Measurements from ENCODE around the gene ATL1. TPM values are rescaled to one million over a fixed set of nuclear protein-coding genes. Genes with fewer than 3 reads are reported as not detected.

ATL1 gene
- total RNA-seq, 1 donor, result 6.9 TPM

GRCh38 chr14:50575769-50576168 lies 15.8 kb downstream of the ATL1 start:
- DNase-seq (ENCODE audit: low read depth), result no peak
- TF ChIP-seq CTCF (IDR thresholded peaks at IDR 0.05; ENCODE audit: insufficient read depth, low read depth, low read length), result no peak
- no peak overlapping the region for H3K4me3 ChIP-seq (ENCODE audit: low read depth, low read length)

GRCh38 chr14:50577982-50578381 lies 18.0 kb downstream of the ATL1 start:
- H3K4me3 ChIP-seq (ENCODE audit: low read depth, low read length), result no peak overlapping the region
- no peak for DNase-seq (ENCODE audit: low read depth)
- no peak for TF ChIP-seq CTCF (IDR thresholded peaks at IDR 0.05; ENCODE audit: insufficient read depth, low read depth, low read length)

GRCh38 chr14:50578433-50578832 lies 18.5 kb downstream of the ATL1 start:
- no peak for TF ChIP-seq CTCF (IDR thresholded peaks at IDR 0.05; ENCODE audit: insufficient read depth, low read depth, low read length)
- no peak for DNase-seq (ENCODE audit: low read depth)
- no peak overlapping the region for H3K4me3 ChIP-seq (ENCODE audit: low read depth, low read length)

- no peak for TF ChIP-seq CTCF (IDR thresholded peaks at IDR 0.05; ENCODE audit: insufficient read depth, low read depth, low read length)
- no peak for DNase-seq (ENCODE audit: low read depth)
- H3K4me3 ChIP-seq (ENCODE audit: low read depth, low read length), result no peak overlapping the region
Measured at GRCh38 chr14:50590464-50590863, 30.5 kb downstream of the ATL1 start.

- no peak for TF ChIP-seq CTCF (IDR thresholded peaks at IDR 0.05; ENCODE audit: insufficient read depth, low read depth, low read length)
- no peak overlapping the region for H3K4me3 ChIP-seq (ENCODE audit: low read depth, low read length)
- no peak for DNase-seq (ENCODE audit: low read depth)
Measured at GRCh38 chr14:50594577-50595316, 34.8 kb downstream of the ATL1 start.

- H3K4me3 ChIP-seq (ENCODE audit: low read depth, low read length), result no peak overlapping the region
- TF ChIP-seq CTCF (IDR thresholded peaks at IDR 0.05; ENCODE audit: insufficient read depth, low read depth, low read length), result no peak
- no peak for DNase-seq (ENCODE audit: low read depth)
Measured at GRCh38 chr14:50598765-50599164, 38.8 kb downstream of the ATL1 start.
